HG03558 (cell line): Measurements from ENCODE around the gene KRT6B.
"Not testable (repeated sequence)": the region's sequence is repeated elsewhere in the genome, so short reads cannot be mapped to it uniquely, and the experiment has no call there.

ENCODE experiments used
- ATAC-seq: cut with Tn5 transposase; IDR thresholded peaks from one replicate; pipeline ENCODE4 v1.9.1; 2021; ENCODE audit warnings: moderate number of reproducible peaks; ENCODE audit not compliant: unreplicated experiment; ENCODE audit errors: extremely low read depth

The KRT6B gene

GRCh38 chr12:52415870-52416750 lies 35.8 kb downstream of the KRT6B start:
- no peak for ATAC-seq

GRCh38 chr12:52414936-52415335 lies 37.0 kb downstream of the KRT6B start:
- ATAC-seq, result no peak

GRCh38 chr12:52413782-52414345 lies 38.1 kb downstream of the KRT6B start:
- ATAC-seq, result no peak

GRCh38 chr12:52413202-52413601 lies 38.7 kb downstream of the KRT6B start:
- no peak for ATAC-seq

- ATAC-seq, result no peak
Observed at GRCh38 chr12:52411815-52412214, 40.1 kb downstream of the KRT6B start.

- not testable (repeated sequence) for ATAC-seq
Observed at GRCh38 chr12:52410589-52411248, 41.2 kb downstream of the KRT6B start.

- no peak for ATAC-seq
Observed at GRCh38 chr12:52407918-52408317, 44.0 kb downstream of the KRT6B start.

GRCh38 chr12:52405922-52406385 lies 46.0 kb downstream of the KRT6B start, which contains the start of gene KRT82:
Gene KRT82, minus strand, starts transcription at chr12:52406335. Its CDS starts 58 bp downstream, at chr12:52406277.
- ATAC-seq, result no peak

- no peak for ATAC-seq
Observed at GRCh38 chr12:52404951-52405350, 47.0 kb downstream of the KRT6B start.

- ATAC-seq, result no peak
Observed at GRCh38 chr12:52403561-52403960, 48.4 kb downstream of the KRT6B start.

GRCh38 chr12:52402873-52403540 lies 48.9 kb downstream of the KRT6B start:
- no peak for ATAC-seq

- no peak for ATAC-seq
Observed at GRCh38 chr12:52402377-52402776, 49.6 kb downstream of the KRT6B start.

- ATAC-seq, result no peak
Observed at GRCh38 chr12:52401926-52402325, 50.0 kb downstream of the KRT6B start.

- no peak for ATAC-seq
Observed at GRCh38 chr12:52401526-52401925, 50.4 kb downstream of the KRT6B start.

GRCh38 chr12:52400906-52401305 lies 51.0 kb downstream of the KRT6B start:
- ATAC-seq, result no peak

GRCh38 chr12:52399756-52400155 lies 52.2 kb downstream of the KRT6B start:
- ATAC-seq, result no peak

- ATAC-seq, result no peak
Observed at GRCh38 chr12:52398176-52398575, 53.8 kb downstream of the KRT6B start.

- ATAC-seq, result no peak
Observed at GRCh38 chr12:52396656-52397055, 55.3 kb downstream of the KRT6B start.
